K562 (cell line): ENCODE data around the gene CHCHD6. TPM values are rescaled to one million over a fixed set of nuclear protein-coding genes. Genes with fewer than 3 reads are reported as not detected.

Experiments
- ATAC-seq: fragments of 200-7000 bp; cut with Tn5 transposase; 3 replicates; pipeline ENCODE4 v1.9.1; 2020; ENCODE audit warnings: moderate library complexity
- BruUV-seq: library from RNA; stranded (reverse); fragments of 400-500 nt; replicated peaks from 2 replicates; lab custom pipeline; 2021; lab: Mats Ljungman, UMichigan
- CTCF ChIA-PET: fragments of 300-600 bp; formaldehyde crosslinking; extraction: SDS; loops from one replicate; lab custom pipeline; 2021; ENCODE audit warnings: low intra/inter-chr PET ratio; lab: Yijun Ruan, JAX
- POLR2A ChIA-PET: fragments of 300-600, 350-650 bp; sonication (Branson Sonifier 250); formaldehyde crosslinking; extraction: SDS; loops from one replicate; lab custom pipeline; 2021; ENCODE audit warnings: antibody characterized with exemption, inconsistent platforms; lab: Yijun Ruan, JAX
- DNase-seq, 4 experiments: peaks; one replicate each; pipeline versions ENCODE4 v3.0.0 to v3.0.0-alpha.2; 2011 to 2018; ENCODE audit warnings: low spot score in 3 of 4, mixed read lengths in 3 of 4; ENCODE audit errors: extremely low read depth in 1 of 4
- FAIRE-seq: peaks from 2 replicates; lab custom pipeline; 2011; peaks lifted over from hg19 to GRCh38; lab: Jason Lieb, UNC
- H2AFZ ChIP-seq: 2 replicates; pipeline ENCODE4 v1.6.0; 2011; ENCODE audit warnings: low read depth, low read length, control low read depth, inconsistent platforms
- H3K27ac ChIP-seq: fragments of 200-600 bp; 3 replicates; pipeline ENCODE4 v1.8.0; 2011; ENCODE audit warnings: low read depth, mild to moderate bottlenecking, control low read depth, inconsistent platforms, low read length, moderate library complexity, mixed read lengths; ENCODE audit errors: extremely low read depth
- H3K27me3 ChIP-seq, 2 experiments: fragments of 300-600 bp in 1 of 2; 2 replicates in 1 of 2; 3 replicates in 1 of 2; pipeline versions ENCODE4 v1.6.0 to v1.8.0; 2011; ENCODE audit warnings: inconsistent platforms in 2 of 2, low read length in 2 of 2, mild to moderate bottlenecking in 1 of 2, mixed read lengths in 1 of 2, moderate library complexity in 1 of 2; ENCODE audit not compliant: control insufficient read depth in 2 of 2, insufficient read depth in 2 of 2
- H3K36me3 ChIP-seq: fragments of 300-600 bp; 3 replicates; pipeline ENCODE4 v1.8.0; 2011; ENCODE audit warnings: mild to moderate bottlenecking, low read length, inconsistent platforms; ENCODE audit not compliant: control insufficient read depth, insufficient read depth
- H3K4me1 ChIP-seq, 2 experiments: fragments of 200-600 bp in 1 of 2; replicated peaks in 1 of 2; 2 replicates in 1 of 2; 3 replicates in 1 of 2; pipeline versions ENCODE4 v1.5.1 to v1.8.0; 2011; ENCODE audit warnings: inconsistent platforms in 2 of 2, low read length in 2 of 2, mild to moderate bottlenecking in 1 of 2, mixed read lengths in 1 of 2, moderate library complexity in 1 of 2; ENCODE audit not compliant: control insufficient read depth in 2 of 2, insufficient read depth in 2 of 2
- H3K4me2 ChIP-seq: 2 replicates; pipeline ENCODE4 v1.6.1; 2011; ENCODE audit warnings: low read length, control low read depth, inconsistent platforms, mixed read lengths; ENCODE audit not compliant: insufficient read depth
- H3K4me3 ChIP-seq: fragments of 200-600 bp; sonication (generic), shearing (Covaris generic); 2 replicates; pipeline ENCODE4 v1.5.1; 2016; ENCODE audit warnings: control low read depth, inconsistent platforms
- H3K79me2 ChIP-seq: fragments of 200-600 bp; 3 replicates; pipeline ENCODE4 v1.8.0; 2011; ENCODE audit warnings: low read length, inconsistent platforms; ENCODE audit not compliant: control insufficient read depth, insufficient read depth
- H3K9ac ChIP-seq, 2 experiments: 2 replicates each; pipeline versions ENCODE4 v1.6.0 to v1.6.1; 2011; ENCODE audit warnings: low read depth in 2 of 2, low read length in 2 of 2, control low read depth in 1 of 2, inconsistent platforms in 1 of 2, mild to moderate bottlenecking in 1 of 2, mixed read lengths in 1 of 2; ENCODE audit not compliant: insufficient read depth in 1 of 2
- H3K9me1 ChIP-seq: one replicate; pipeline ENCODE4 v1.6.0; 2011; ENCODE audit warnings: inconsistent platforms, mild to moderate bottlenecking, low read length, moderate library complexity; ENCODE audit not compliant: control insufficient read depth, insufficient read depth
- H3K9me3 ChIP-seq: replicated peaks from 2 replicates; pipeline ENCODE4 v1.5.1; 2011; ENCODE audit warnings: low read depth, low read length, inconsistent platforms; ENCODE audit not compliant: control insufficient read depth, insufficient read depth
- H4K20me1 ChIP-seq: replicated peaks from 2 replicates; pipeline ENCODE4 v1.6.1; 2011; ENCODE audit warnings: low read length, inconsistent platforms, mixed read lengths; ENCODE audit not compliant: control insufficient read depth, insufficient read depth
- FUS ChIP-seq: fragments of 200-400 bp; formaldehyde crosslinking; optimal IDR thresholded peaks from 2 replicates; pipeline ENCODE3; 2017; ENCODE audit warnings: low read depth, low read length
- MLLT1 ChIP-seq, 2 experiments: fragments of 450-650 bp; IDR thresholded peaks; 2 replicates each; pipeline ENCODE4 v1.6.1; 2016
- NRF1 ChIP-seq, 2 experiments: fragments of 450-650 bp; IDR thresholded peaks in 1 of 2; conservative IDR thresholded peaks in 1 of 2; 2 replicates each; pipeline ENCODE4 v1.6.1; 2014; ENCODE audit warnings: mild to moderate bottlenecking in 2 of 2
- POLR2AphosphoS2 ChIP-seq: IDR thresholded peaks from 2 replicates; pipeline ENCODE4 v1.6.1; 2012; ENCODE audit warnings: low read length, improper control_type of control experiment
- POLR2H ChIP-seq: IDR thresholded peaks from 2 replicates; pipeline ENCODE4 v1.6.1; 2016; ENCODE audit warnings: missing genetic modification characterization, low read depth, mild to moderate bottlenecking, control low read depth, missing compliant biosample characterization, moderate library complexity
- POU5F1 ChIP-seq: fragments of 150-350 bp; IDR thresholded peaks from 2 replicates; pipeline ENCODE4 v1.6.1; 2014; ENCODE audit warnings: borderline replicate concordance, low read length, low read depth, mild to moderate bottlenecking; ENCODE audit not compliant: partially characterized antibody
- RBM14 ChIP-seq: fragments of 200-400 bp; formaldehyde crosslinking; IDR thresholded peaks from 2 replicates; pipeline ENCODE4 v1.6.1; 2018; ENCODE audit warnings: low read depth, mild to moderate bottlenecking, low read length, moderate library complexity, borderline replicate concordance; ENCODE audit not compliant: insufficient read depth
- ZNF668 ChIP-seq: fragments of 250-450 bp; sonication (Bioruptor Pico); IDR thresholded peaks from 2 replicates; pipeline ENCODE4 v1.8.0; 2022; ENCODE audit warnings: mild to moderate bottlenecking, inconsistent platforms
- WGBS: fragments of 100-300 bp; shearing (Covaris generic); methylation state at CpG from one replicate; pipeline ENCODE4 v1.1.6; 2016; ENCODE audit warnings: low coverage, mixed read lengths; ENCODE audit not compliant: insufficient coverage; ENCODE audit errors: missing lambda C conversion rate; 5-methylcytosine and 5-hydroxymethylcytosine counted together
- in situ Hi-C: fragments of 300-500 bp; cut with MboI; formaldehyde crosslinking; loops from 4 replicates; pipeline ENCODE4 v1.15.0; 2018; ENCODE audit warnings: inconsistent platforms, mixed read lengths
- intact Hi-C: fragments of 100-400 bp; cut with micrococcal nuclease; formaldehyde crosslinking; loops from 2 replicates; pipeline ENCODE4 v1.14.2; 2022
- polyA plus RNA-seq, 8 experiments: library from polyadenylated mRNA; depleted of rRNA in 4 of 8; stranded (reverse) in 5 of 8; unstranded in 3 of 8; fragments of >200 nt; fragmentation: Nextera tagmentation in 2 of 8; fragmentation: Illumina TruSeq in 1 of 8; extraction: Ambion mirVana in 2 of 8; extraction: Trizol in 1 of 8; gene quantifications; 2 replicates each; pipeline versions ENCODE4 v1.2.1 to v1.2.3, GENCODE V29; 2011 to 2014; ENCODE audit warnings: inconsistent platforms in 1 of 8, missing spikeins in 1 of 8
- total RNA-seq, 7 experiments: library from RNA; depleted of rRNA in 6 of 7; stranded (reverse); fragments of >200 nt in 6 of 7; fragmentation: Illumina TruSeq in 2 of 7; extraction: Trizol in 2 of 7; gene quantifications; 2 replicates each; pipeline versions ENCODE4 v1.2.1 to v1.2.3, GENCODE V29; 2011 to 2021; ENCODE audit warnings: low replicate concordance in 1 of 7
- TF ChIP-seq, protein P1 (sequence below): fragments of 250-450 bp; sonication (Bioruptor Pico); IDR thresholded peaks from 2 replicates; pipeline ENCODE4 v1.5.0; 2021
- TF ChIP-seq, protein P2 (sequence below): fragments of 450-650 bp; IDR thresholded peaks from one replicate; pipeline ENCODE4 v1.6.1; 2018; ENCODE audit warnings: mild to moderate bottlenecking, moderate library complexity; ENCODE audit not compliant: partially characterized antibody

Gene CHCHD6
- total and polyA plus RNA-seq, 9 of the 15 experiments (the other 6 are each of a cell fraction or from before 2014, with no cell fraction given) = 4.6 to 18.6 (median 10.9) TPM

DNA sequence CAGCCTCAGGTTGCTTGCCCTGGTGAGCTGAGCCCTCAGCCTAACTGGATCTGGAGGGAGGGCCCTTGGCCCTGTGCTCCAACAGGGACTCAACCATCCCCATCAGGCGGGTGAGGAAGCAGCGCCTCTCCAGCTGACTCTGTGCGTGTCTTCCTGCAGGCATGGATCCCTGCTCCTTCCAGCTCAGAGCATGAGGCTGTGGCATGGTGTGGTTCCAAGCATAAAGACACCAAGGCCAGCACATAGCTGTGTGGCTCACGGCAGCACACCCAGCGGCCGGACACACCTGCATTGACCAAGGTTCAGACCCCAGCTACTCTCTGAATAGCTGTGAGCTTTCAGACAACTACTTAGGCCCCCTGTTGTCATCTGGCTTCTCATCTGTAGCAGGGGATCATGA is 147.9 kb downstream of the CHCHD6 start:
- FAIRE-seq = no peak
- Histone ChIP-seq H3K4me3 (no peak overlapping the region), H3K4me1 (no peaks in the 10 kb centered on the region; a peak in 3 of 5 replicates), H3K4me2 (no peak overlapping the region), H3K9me1 (peaks cover 4% of the 10 kb centered on the region), H3K27me3 (no peaks in the 10 kb centered on the region), H3K9ac (no peak overlapping the region), H3K9me3 (no peaks in the 10 kb centered on the region), H2AFZ (no peak overlapping the region), H4K20me1 (no peaks in the 10 kb centered on the region), H3K27ac (no peak overlapping the region), H3K36me3 (no peaks in the 10 kb centered on the region), H3K79me2 (no peaks in the 10 kb centered on the region)
- POLR2A ChIA-PET = no interaction called here
- CTCF ChIA-PET = no interaction called here
- 83% methylated on average over 3 of the region's 6 CpGs for whole genome bisulfite sequencing
- BruUV-seq = no TSS peak
- in situ Hi-C loops (no loop called here), intact Hi-C loops (loop anchor here (5.0 kb wide), 2 partner anchors 100 to 130 kb away; partner anchors contain the start of gene PLXNA1)
- TF ChIP-seq POLR2H (no peak), MLLT1 (IDR thresholded peaks at IDR 0.05) (no peak), POU5F1 (no peak), ZNF668 (CRISPR knock-in tag) (no peak), FUS (no peak), NRF1 (conservative IDR thresholded peaks at IDR 0.05 in 1 of 2, IDR thresholded peaks at IDR 0.05 in 1 of 2) (no peak), RBM14 (no peak), POLR2AphosphoS2 (no peak)
- TF ChIP-seq, protein P1, sequence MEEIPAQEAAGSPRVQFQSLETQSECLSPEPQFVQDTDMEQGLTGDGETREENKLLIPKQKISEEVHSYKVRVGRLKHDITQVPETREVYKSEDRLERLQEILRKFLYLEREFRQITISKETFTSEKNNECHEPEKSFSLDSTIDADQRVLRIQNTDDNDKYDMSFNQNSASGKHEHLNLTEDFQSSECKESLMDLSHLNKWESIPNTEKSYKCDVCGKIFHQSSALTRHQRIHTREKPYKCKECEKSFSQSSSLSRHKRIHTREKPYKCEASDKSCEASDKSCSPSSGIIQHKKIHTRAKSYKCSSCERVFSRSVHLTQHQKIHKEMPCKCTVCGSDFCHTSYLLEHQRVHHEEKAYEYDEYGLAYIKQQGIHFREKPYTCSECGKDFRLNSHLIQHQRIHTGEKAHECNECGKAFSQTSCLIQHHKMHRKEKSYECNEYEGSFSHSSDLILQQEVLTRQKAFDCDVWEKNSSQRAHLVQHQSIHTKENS (CRISPR knock-in tag) = no peak
- TF ChIP-seq, protein P2, sequence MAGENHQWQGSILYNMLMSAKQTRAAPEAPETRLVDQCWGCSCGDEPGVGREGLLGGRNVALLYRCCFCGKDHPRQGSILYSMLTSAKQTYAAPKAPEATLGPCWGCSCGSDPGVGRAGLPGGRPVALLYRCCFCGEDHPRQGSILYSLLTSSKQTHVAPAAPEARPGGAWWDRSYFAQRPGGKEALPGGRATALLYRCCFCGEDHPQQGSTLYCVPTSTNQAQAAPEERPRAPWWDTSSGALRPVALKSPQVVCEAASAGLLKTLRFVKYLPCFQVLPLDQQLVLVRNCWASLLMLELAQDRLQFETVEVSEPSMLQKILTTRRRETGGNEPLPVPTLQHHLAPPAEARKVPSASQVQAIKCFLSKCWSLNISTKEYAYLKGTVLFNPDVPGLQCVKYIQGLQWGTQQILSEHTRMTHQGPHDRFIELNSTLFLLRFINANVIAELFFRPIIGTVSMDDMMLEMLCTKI = no peak
- ATAC-seq = no peak
- DNase-seq = no peak
